Activated CD4-positive, alpha-beta T cell treated with anti-CD3 and anti-CD28 coated beads, Interleukin-2, amount 50 U/mL, for 4 hours (primary cell): ENCODE data around the gene ZNF620.
A peak's percentile ranks its signal among the peaks of the same experiment; 100 is the strongest.
"Not testable (repeated sequence)": the region's sequence is repeated elsewhere in the genome, so short reads cannot be mapped to it uniquely, and the experiment has no call there.

Experiments used
- DNase-seq, 2 experiments: peaks; one replicate each; pipeline ENCODE4 v3.0.0-alpha.2; 2020

ZNF620 gene

GRCh38 chr3:40505599-40506462 is at the start of gene ZNF620:
TSS of gene ZNF620 (plus strand) at chr3:40506039. CDS start at chr3:40506353, 314 bp downstream.
- DNase-seq = peak; percentile 30 to 37

- DNase-seq = no peak
Observed at GRCh38 chr3:40456279-40456939, 49.4 kb upstream of the ZNF620 start.

- DNase-seq = peak; percentile 93 to 95
Observed at GRCh38 chr3:40456940-40457823, 48.7 kb upstream of the ZNF620 start, which contains the start of gene RPL14. TSS of gene RPL14 (plus strand) at chr3:40457339. CDS start at chr3:40457472, 133 bp downstream.

- DNase-seq = no peak
Observed at GRCh38 chr3:40458473-40458872, 47.4 kb upstream of the ZNF620 start.

GRCh38 chr3:40460481-40460880 is 45.4 kb upstream of the ZNF620 start:
- not testable (repeated sequence) for DNase-seq

GRCh38 chr3:40461161-40461560 is 44.7 kb upstream of the ZNF620 start:
- DNase-seq = no peak

- not testable (repeated sequence) for DNase-seq
Observed at GRCh38 chr3:40462838-40463237, 43.0 kb upstream of the ZNF620 start.

GRCh38 chr3:40463579-40463978 is 42.3 kb upstream of the ZNF620 start:
- no peak for DNase-seq

GRCh38 chr3:40464339-40465110 is 41.3 kb upstream of the ZNF620 start:
- no peak for DNase-seq

- no peak for DNase-seq
Observed at GRCh38 chr3:40465111-40465407, 40.8 kb upstream of the ZNF620 start.

GRCh38 chr3:40465456-40465855 is 40.4 kb upstream of the ZNF620 start:
- DNase-seq = no peak

- no peak for DNase-seq
Observed at GRCh38 chr3:40468018-40468417, 37.8 kb upstream of the ZNF620 start.

GRCh38 chr3:40470701-40471100 is 35.1 kb upstream of the ZNF620 start:
- no peak for DNase-seq

GRCh38 chr3:40476478-40477470 is 29.1 kb upstream of the ZNF620 start, which contains the start of gene ZNF619:
TSS of gene ZNF619 (plus strand) at chr3:40477122. CDS start at chr3:40477980, 858 bp downstream.
- DNase-seq = peak; percentile 32 to 42

GRCh38 chr3:40477666-40478065 is 28.2 kb upstream of the ZNF620 start:
- no peak for DNase-seq

- no peak for DNase-seq
Observed at GRCh38 chr3:40487172-40487571, 18.7 kb upstream of the ZNF620 start.

GRCh38 chr3:40490916-40491315 is 14.9 kb upstream of the ZNF620 start:
- no peak for DNase-seq

GRCh38 chr3:40494698-40495097 is 11.1 kb upstream of the ZNF620 start:
- DNase-seq = no peak

GRCh38 chr3:40497288-40497687 is 8.6 kb upstream of the ZNF620 start:
- DNase-seq = no peak

GRCh38 chr3:40499952-40500351 is 5.9 kb upstream of the ZNF620 start:
- DNase-seq = no peak

- no peak for DNase-seq
Observed at GRCh38 chr3:40502034-40502433, 3.8 kb upstream of the ZNF620 start.
